ENCODE data around the gene SLC2A4. TPM values are rescaled to one million over a fixed set of nuclear protein-coding genes. Genes with fewer than 3 reads are reported as not detected.
A peak's percentile ranks its signal among the peaks of the same experiment; 100 is the strongest.

SLC2A4 gene
- total and polyA plus RNA-seq, 2 of the 4 experiments (the other 2 are of a cell fraction), result 0.07 TPM; not detected in 1

DNA sequence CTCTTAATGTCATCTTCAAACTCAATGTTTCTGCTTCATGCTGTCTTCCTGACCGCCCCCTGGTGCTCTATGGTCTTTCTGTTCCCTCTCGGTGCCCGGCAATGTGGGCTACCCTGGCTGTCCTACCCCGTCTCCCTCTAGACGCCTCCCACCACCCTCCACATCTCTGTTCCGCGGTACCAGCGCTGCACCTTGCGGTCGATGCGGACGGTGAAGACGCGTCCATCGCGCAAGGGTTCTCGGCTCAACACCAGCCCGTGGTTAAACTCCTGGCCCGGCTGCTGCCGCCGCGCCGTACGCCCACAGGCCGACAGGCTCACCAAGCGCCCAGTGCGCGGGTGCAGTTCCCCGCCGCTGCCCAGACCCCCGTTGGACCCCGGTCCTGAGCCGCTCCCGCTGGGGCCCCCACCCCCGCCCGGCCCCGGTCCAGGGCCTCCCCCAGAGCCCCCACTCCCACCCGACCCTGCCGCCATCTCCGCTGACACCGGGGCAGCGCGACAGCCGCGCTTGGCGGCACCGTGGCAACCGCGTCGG is 47.4 kb downstream of the SLC2A4 start, which contains the start of gene NEURL4 (continued):
- TF ChIP-seq NFE2L2 (IDR thresholded peaks at IDR 0.05; ENCODE audit: low read depth, low read length), result no peak

DNA sequence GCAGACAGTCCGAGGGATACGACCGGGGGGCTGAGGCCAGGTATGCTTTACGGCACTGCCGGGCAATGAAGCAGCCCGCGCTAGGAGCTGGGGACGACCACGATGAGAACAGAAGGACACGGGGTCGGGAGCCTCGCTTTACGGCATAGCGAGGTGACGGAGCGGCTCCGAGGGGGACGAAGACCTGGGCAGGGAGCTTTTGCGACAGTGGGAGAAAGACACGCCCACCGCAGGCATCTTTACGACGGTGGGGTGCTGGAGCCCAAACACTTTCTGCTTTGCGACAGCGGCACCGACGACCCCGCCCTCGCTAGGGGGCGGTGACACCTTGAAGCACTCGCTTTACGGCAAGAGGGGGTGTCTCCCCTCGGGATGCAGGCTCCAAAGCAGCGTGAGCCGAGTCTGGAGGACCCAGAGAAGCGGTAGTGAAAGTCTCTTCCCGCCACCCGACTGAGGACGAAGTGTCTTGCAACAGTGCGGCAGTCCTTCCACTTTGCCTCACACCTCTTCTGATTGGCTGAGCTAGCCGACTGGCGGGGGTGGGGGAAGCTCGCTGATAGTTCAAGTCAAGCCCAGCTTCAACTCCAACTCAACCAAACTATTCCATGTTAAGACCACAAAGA is 48.0 kb downstream of the SLC2A4 start:
- peak; percentile 99 for DNase-seq
- Histone ChIP-seq H3K9me1 (ENCODE audit: insufficient read depth, low read length) (peaks cover 6% of the 10 kb centered on the region; the same call in 1 of the 2 replicates), H3K4me1 (ENCODE audit: control insufficient read depth, insufficient read depth, low read length) (peaks cover 5% of the 10 kb centered on the region; the same call in 1 of the 2 replicates), H3K4me3 (ENCODE audit: insufficient read depth, low read depth, low read length) (peak overlapping the region; percentile 86), H2BK5ac (ENCODE audit: low read depth, low read length, poor library complexity, severe bottlenecking) (peak overlapping the region; percentile 88), H2AK9ac (replicated peaks; ENCODE audit: low read depth, low read length, poor library complexity) (peak overlapping the region; percentile 91), H2BK20ac (ENCODE audit: low read depth, low read length) (no peak overlapping the region), H3K27ac (ENCODE audit: insufficient read depth, low read length) (peak overlapping the region; percentile 79), H2AK5ac (ENCODE audit: low read depth, low read length) (peak overlapping the region; percentile 78), H3K9me3 (ENCODE audit: control insufficient read depth, insufficient read depth, low read length) (no peaks in the 10 kb centered on the region), H4K5ac (ENCODE audit: low read depth, low read length) (peak overlapping the region; percentile 32), H3K27me3 (ENCODE audit: control insufficient read depth, insufficient read depth, low read length) (peaks cover 2% of the 10 kb centered on the region), H3K4me2 (ENCODE audit: low read depth, low read length) (peak overlapping the region; percentile 93), H3K9ac (ENCODE audit: low read depth, low read length) (peak overlapping the region; percentile 71), H3K36me3 (ENCODE audit: control insufficient read depth, insufficient read depth, low read length) (peaks cover 14% of the 10 kb centered on the region), H2BK120ac (ENCODE audit: low read depth, low read length) (peak overlapping the region; percentile 71), H3K4ac (ENCODE audit: low read depth, low read length) (peak overlapping the region; percentile 53), H2BK15ac (ENCODE audit: low read depth, low read length) (no peak overlapping the region), H3K14ac (replicated peaks; ENCODE audit: low read depth, low read length) (peak overlapping the region; percentile 61), H3K56ac (ENCODE audit: extremely low read depth, insufficient read depth, low read length) (peak overlapping the region; percentile 56), H3K79me1 (ENCODE audit: low read depth in 1 of 2, low read length in 2 of 2) (peaks cover 10 to 24% of the 10 kb centered on the region in 2 experiments; a peak in 3 of 4 replicates), H4K8ac (ENCODE audit: low read depth in 2 of 2, low read length in 2 of 2) (peak overlapping the region; percentile 11 to 89; a peak in 3 of 4 replicates), H3K18ac (ENCODE audit: low read depth, low read length) (peak overlapping the region; percentile 11; the same call in 1 of the 2 replicates), H3K23ac (ENCODE audit: low read depth, low read length) (no peak overlapping the region), H2AFZ (replicated peaks; ENCODE audit: low read length, poor library complexity) (peak overlapping the region; percentile 97), H4K91ac (ENCODE audit: insufficient read depth, low read depth, low read length) (peak overlapping the region; percentile 76), H4K20me1 (ENCODE audit: insufficient read depth, low read length) (peaks cover 4% of the 10 kb centered on the region; the same call in 1 of the 2 replicates)
- no TSS peak for BruUV-seq (replicated peaks)
- no peak for TF ChIP-seq MAFK (IDR thresholded peaks at IDR 0.05; ENCODE audit: low read depth, low read length)
- no peak for TF ChIP-seq NFE2L2 (IDR thresholded peaks at IDR 0.05; ENCODE audit: low read depth, low read length)
- TF ChIP-seq MXI1 (IDR thresholded peaks at IDR 0.05; ENCODE audit: borderline replicate concordance, low read depth, low read length), result peak; percentile 60
- TF ChIP-seq FOS (IDR thresholded peaks at IDR 0.05; ENCODE audit: low read depth, low read length), result no peak
- TF ChIP-seq CEBPB (IDR thresholded peaks at IDR 0.05; ENCODE audit: low read depth, low read length), result 0 out of 2 replicates have a peak, but pooled peaks have one; percentile 0
- TF ChIP-seq, protein P1, sequence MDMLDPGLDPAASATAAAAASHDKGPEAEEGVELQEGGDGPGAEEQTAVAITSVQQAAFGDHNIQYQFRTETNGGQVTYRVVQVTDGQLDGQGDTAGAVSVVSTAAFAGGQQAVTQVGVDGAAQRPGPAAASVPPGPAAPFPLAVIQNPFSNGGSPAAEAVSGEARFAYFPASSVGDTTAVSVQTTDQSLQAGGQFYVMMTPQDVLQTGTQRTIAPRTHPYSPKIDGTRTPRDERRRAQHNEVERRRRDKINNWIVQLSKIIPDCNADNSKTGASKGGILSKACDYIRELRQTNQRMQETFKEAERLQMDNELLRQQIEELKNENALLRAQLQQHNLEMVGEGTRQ (IDR thresholded peaks at IDR 0.05; ENCODE audit: low read depth, low read length), result peak; percentile 23; the same call in 1 of the 2 replicates
- TF ChIP-seq CHD1 (IDR thresholded peaks at IDR 0.05; ENCODE audit: low read depth, low read length), result no peak
- TF ChIP-seq POLR2A (IDR thresholded peaks at IDR 0.05; ENCODE audit: low read depth, low read length), result no peak
- no peak for TF ChIP-seq SMC3 (IDR thresholded peaks at IDR 0.05; ENCODE audit: low read depth, low read length)
- TF ChIP-seq MAZ (IDR thresholded peaks at IDR 0.05; ENCODE audit: borderline replicate concordance, low read depth, low read length), result peak; percentile 73
- WGBS, 2 experiments (ENCODE audit: extremely low coverage in 2 of 2, insufficient read length in 1 of 2), result 0% methylated on average over 10 of the region's 43 CpGs; no CpG with 5 or more reads in 1 of the 2 experiments
- POLR2A ChIA-PET (ENCODE audit: unreplicated experiment), result no interaction called here
- in situ Hi-C loops (cut with MboI; ENCODE audit: low sequenced_read_pairs), result no loop called here
- CTCF ChIA-PET, result no interaction called here
- peak; percentile 83 for ATAC-seq (ENCODE audit: low read depth)
- dilution Hi-C loops (cut with HindIII; ENCODE audit: low sequenced_read_pairs, unreplicated experiment), result no loop called here
- intact Hi-C loops (cut with micrococcal nuclease), result loop anchor here (10.0 kb wide), 1 partner anchor 235 kb away; the partner anchor contains the start of gene SENP3

Measured in IMR-90 (cell line).